GM18526 (cell line): ENCODE measurements around the gene SAMMSON.

ENCODE experiments used
- POLR2A ChIP-seq: IDR thresholded peaks from 3 replicates; pipeline ENCODE4 v1.6.1; 2011; ENCODE audit not compliant: insufficient read length; ENCODE audit errors: extremely low read depth

Gene SAMMSON

GRCh38 chr3:70057426-70057825, 57.9 kb downstream of the SAMMSON start:
- no peak for TF ChIP-seq POLR2A

- no peak for TF ChIP-seq POLR2A
Measured at GRCh38 chr3:70061096-70061495, 61.6 kb downstream of the SAMMSON start.

- TF ChIP-seq POLR2A = no peak
Measured at GRCh38 chr3:70064194-70064779, 64.8 kb downstream of the SAMMSON start.

GRCh38 chr3:70065696-70066253, 66.2 kb downstream of the SAMMSON start:
- TF ChIP-seq POLR2A = no peak

- no peak for TF ChIP-seq POLR2A
Measured at GRCh38 chr3:70067860-70068521, 68.5 kb downstream of the SAMMSON start.

GRCh38 chr3:70069557-70069956, 70.0 kb downstream of the SAMMSON start:
- no peak for TF ChIP-seq POLR2A

- no peak for TF ChIP-seq POLR2A
Measured at GRCh38 chr3:70071138-70071537, 71.6 kb downstream of the SAMMSON start.

- no peak for TF ChIP-seq POLR2A
Measured at GRCh38 chr3:70072180-70072579, 72.6 kb downstream of the SAMMSON start.

- TF ChIP-seq POLR2A = no peak
Measured at GRCh38 chr3:70072754-70073153, 73.2 kb downstream of the SAMMSON start.

- TF ChIP-seq POLR2A = no peak
Measured at GRCh38 chr3:70075101-70075500, 75.6 kb downstream of the SAMMSON start.

- no peak for TF ChIP-seq POLR2A
Measured at GRCh38 chr3:70076396-70076795, 76.9 kb downstream of the SAMMSON start.

GRCh38 chr3:70078778-70079177, 79.2 kb downstream of the SAMMSON start:
- no peak for TF ChIP-seq POLR2A

- TF ChIP-seq POLR2A = no peak
Measured at GRCh38 chr3:70085613-70086012, 86.1 kb downstream of the SAMMSON start.

GRCh38 chr3:70086336-70086735, 86.8 kb downstream of the SAMMSON start:
- TF ChIP-seq POLR2A = no peak

- TF ChIP-seq POLR2A = no peak
Measured at GRCh38 chr3:70090322-70090913, 90.9 kb downstream of the SAMMSON start.

GRCh38 chr3:70094197-70094596, 94.7 kb downstream of the SAMMSON start:
- no peak for TF ChIP-seq POLR2A
